Measurements from ENCODE around the gene URB1.

Gene URB1

DNA sequence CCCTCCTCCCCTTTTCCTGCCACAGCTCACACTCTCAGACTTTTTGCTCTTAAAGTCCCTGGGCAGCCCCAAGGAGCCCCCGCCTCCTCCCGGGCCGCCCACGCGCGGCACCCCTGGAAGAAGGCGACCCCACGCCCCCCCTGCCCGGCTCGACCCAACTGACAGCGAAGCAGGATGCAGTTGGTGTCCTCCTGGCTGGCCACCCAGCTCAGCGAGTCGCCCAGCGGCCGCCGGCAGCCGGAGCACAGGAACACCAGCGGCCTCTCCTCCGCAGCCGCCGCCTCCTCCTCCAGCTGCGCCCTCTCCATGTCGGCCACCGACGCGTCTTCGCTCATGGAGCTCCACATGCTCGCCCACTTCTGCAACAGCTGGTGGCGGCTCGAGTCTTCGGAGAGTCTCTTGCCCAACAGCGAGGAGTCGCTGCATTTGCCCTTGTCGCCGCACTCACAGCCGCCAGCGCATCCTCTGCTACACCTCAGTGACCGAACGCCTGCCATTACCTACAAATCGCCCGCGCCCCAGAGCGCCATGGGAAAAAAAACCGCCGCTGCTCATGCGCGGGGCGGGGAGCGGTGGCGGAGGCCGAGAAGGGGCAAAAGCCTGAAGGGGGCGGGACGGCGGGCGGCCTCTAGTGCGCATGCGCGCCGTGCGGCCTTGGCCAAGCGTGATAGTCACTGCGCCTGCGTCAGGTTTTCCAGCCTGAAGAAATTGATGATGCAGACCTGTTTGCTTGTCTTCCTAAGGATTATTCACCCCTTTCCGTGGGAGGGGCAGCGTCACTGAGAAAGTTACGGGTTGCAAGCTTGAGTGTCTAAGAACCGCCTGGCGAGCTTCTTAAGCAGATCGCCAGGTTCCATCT, 114.1 kb downstream of the URB1 start, which contains the start of gene MIS18A:
MIS18A (minus strand) TSS at position 532 of the 859 bp plus-strand sequence; CDS start at position 497, 35 bp downstream.
- TF ChIP-seq, protein P1, sequence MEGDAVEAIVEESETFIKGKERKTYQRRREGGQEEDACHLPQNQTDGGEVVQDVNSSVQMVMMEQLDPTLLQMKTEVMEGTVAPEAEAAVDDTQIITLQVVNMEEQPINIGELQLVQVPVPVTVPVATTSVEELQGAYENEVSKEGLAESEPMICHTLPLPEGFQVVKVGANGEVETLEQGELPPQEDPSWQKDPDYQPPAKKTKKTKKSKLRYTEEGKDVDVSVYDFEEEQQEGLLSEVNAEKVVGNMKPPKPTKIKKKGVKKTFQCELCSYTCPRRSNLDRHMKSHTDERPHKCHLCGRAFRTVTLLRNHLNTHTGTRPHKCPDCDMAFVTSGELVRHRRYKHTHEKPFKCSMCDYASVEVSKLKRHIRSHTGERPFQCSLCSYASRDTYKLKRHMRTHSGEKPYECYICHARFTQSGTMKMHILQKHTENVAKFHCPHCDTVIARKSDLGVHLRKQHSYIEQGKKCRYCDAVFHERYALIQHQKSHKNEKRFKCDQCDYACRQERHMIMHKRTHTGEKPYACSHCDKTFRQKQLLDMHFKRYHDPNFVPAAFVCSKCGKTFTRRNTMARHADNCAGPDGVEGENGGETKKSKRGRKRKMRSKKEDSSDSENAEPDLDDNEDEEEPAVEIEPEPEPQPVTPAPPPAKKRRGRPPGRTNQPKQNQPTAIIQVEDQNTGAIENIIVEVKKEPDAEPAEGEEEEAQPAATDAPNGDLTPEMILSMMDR (IDR thresholded peaks at IDR 0.05) = no peak

DNA sequence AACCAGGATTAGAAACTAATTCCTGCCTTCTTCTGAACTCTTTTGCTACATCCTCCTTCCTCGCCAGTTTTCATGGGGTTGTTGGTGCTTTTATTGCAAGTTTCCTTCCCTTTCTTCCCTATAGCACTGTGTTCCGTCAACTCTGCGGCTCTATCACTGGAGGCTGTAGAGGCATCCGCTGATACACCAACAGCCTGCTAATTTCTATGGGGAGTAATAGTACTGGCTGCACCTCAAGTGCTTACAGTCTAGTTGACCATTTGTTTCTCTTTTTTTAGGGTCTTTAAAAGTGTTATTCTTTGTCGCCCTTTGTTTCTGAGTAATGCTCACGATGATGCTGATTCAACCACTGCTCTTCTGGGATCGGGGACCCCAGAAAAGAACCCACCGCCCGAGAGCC, 114.7 kb downstream of the URB1 start:
- TF ChIP-seq, protein P1 (IDR thresholded peaks at IDR 0.05) = no peak

DNA sequence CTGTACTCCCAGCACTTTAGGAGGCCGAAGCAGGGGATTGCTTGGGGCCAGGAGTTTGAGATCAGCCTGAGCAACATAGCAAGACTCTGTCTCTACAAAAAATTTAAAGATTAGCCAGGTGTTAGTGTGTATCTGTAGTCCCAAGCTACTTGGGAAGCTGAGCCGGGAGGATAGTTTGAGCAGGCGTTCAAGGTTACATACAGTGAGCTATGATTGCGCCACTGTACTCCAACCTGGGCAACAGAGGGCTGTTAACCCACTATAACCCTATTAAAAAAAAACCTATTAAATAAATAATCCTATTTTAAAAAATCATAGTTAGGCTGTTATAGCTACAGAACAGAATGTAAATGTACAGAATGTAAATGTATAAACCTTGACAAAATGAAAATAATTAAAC, 116.1 kb downstream of the URB1 start:
- TF ChIP-seq, protein P1 (IDR thresholded peaks at IDR 0.05) = no peak

DNA sequence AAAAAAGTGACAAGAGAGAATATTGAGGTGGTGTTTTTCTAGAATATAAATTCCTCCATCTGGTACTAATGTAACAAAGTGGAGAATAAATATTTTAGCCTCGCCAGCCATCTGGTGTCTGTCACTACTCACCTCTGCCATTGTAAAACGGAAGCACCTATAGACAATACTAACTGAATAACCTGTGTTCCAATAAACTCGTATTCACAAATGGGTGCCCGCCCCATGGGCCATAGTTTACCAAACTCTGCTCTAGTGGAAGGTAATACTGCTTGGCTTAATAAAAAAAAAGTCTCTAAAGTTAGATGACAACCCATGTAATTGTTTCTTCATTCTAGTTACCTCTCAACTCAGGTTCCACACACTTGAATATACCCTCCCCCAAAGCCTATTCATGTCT, 122.1 kb downstream of the URB1 start:
- TF ChIP-seq, protein P1 (IDR thresholded peaks at IDR 0.05) = no peak

DNA sequence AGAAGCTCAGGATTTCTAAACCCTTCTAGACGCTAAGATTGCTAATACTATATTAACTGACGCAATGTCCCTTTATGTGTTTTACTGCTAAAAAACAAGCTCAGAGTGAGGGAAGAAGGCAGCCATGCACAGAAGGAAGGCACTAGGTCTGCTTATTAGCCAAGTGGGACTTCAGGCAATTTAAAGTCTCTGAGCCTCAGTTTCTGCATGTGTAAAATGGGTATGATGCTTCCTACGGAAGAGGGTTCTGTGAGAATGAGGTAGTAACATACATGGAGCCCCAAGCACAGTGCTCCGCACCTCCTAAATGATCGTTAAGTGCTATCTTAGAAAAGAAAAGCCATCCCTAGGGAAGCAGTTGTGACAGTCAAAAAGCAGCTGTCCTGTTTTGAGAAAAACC, 130.9 kb downstream of the URB1 start:
- TF ChIP-seq, protein P1 (IDR thresholded peaks at IDR 0.05) = no peak
